ENCODE results near the gene CPNE7.

Gene CPNE7

DNA sequence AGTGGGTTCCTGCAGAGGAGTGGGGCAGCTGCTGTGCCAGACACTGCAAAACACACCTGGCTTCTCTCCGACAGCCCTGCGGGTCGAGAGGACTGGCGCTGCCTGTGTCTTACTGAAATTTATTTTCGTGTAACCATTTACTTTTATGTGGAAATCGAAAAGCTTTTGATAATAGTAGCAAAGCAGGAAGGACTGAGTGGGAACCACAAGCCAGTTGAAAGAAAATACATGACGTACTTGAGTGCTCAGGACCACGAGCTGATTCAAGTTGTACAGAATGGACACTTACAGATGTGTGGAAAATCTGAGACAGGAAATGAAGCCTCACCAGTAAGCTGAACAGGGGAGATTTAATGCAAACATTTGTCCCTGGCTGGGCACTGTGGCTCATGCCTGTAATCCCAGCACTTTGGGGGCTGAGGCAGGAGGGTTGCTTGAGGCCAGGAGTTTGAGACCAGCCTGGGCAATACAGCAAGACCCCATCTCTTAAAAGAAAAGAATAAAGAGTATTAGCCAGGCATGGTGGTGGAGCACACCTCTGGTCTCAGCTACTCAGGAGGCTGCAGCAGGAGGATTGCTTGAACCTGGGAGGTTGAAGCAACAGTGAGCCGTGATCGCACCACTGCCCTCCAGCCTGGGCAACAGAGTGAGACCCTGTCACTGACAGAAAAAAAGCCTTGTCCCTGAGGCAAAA, 26.4 kb upstream of the CPNE7 start:
- no peak overlapping the region for H2AFZ ChIP-seq (ENCODE audit: low read depth, low read length, severe bottlenecking)
- H3K9me3 ChIP-seq (ENCODE audit: insufficient read depth, low read length), result no peaks in the 10 kb centered on the region
- H3K27me3 ChIP-seq (ENCODE audit: low read length), result no peaks in the 10 kb centered on the region
- no peaks in the 10 kb centered on the region for H3K79me2 ChIP-seq (ENCODE audit: insufficient read depth, low read length)
- H3K9me2 ChIP-seq (replicated peaks; ENCODE audit: insufficient read depth, low read length), result no peaks in the 10 kb centered on the region
- H3K4me2 ChIP-seq (ENCODE audit: low read depth, low read length, poor library complexity, severe bottlenecking), result no peak overlapping the region
- no peak overlapping the region for H3K27ac ChIP-seq (ENCODE audit: low read depth, low read length)
- H3K4me3 ChIP-seq (ENCODE audit: insufficient read depth, low read length, poor library complexity, severe bottlenecking), result no peak overlapping the region
- TF ChIP-seq, protein P1, sequence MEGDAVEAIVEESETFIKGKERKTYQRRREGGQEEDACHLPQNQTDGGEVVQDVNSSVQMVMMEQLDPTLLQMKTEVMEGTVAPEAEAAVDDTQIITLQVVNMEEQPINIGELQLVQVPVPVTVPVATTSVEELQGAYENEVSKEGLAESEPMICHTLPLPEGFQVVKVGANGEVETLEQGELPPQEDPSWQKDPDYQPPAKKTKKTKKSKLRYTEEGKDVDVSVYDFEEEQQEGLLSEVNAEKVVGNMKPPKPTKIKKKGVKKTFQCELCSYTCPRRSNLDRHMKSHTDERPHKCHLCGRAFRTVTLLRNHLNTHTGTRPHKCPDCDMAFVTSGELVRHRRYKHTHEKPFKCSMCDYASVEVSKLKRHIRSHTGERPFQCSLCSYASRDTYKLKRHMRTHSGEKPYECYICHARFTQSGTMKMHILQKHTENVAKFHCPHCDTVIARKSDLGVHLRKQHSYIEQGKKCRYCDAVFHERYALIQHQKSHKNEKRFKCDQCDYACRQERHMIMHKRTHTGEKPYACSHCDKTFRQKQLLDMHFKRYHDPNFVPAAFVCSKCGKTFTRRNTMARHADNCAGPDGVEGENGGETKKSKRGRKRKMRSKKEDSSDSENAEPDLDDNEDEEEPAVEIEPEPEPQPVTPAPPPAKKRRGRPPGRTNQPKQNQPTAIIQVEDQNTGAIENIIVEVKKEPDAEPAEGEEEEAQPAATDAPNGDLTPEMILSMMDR (IDR thresholded peaks at IDR 0.05; ENCODE audit: insufficient read depth, low read length, poor library complexity, severe bottlenecking), result no peak
- no peak for TF ChIP-seq EZH2phosphoT487 (conservative IDR thresholded peaks at IDR 0.05; ENCODE audit: low read length)
- H4K20me1 ChIP-seq (ENCODE audit: low read depth, low read length), result no peaks in the 10 kb centered on the region
- no peak overlapping the region for H3K9ac ChIP-seq (ENCODE audit: low read length)
- H3K36me3 ChIP-seq (ENCODE audit: low read length), result no peaks in the 10 kb centered on the region
- no peaks in the 10 kb centered on the region for H3F3A ChIP-seq (ENCODE audit: insufficient read depth)

DNA sequence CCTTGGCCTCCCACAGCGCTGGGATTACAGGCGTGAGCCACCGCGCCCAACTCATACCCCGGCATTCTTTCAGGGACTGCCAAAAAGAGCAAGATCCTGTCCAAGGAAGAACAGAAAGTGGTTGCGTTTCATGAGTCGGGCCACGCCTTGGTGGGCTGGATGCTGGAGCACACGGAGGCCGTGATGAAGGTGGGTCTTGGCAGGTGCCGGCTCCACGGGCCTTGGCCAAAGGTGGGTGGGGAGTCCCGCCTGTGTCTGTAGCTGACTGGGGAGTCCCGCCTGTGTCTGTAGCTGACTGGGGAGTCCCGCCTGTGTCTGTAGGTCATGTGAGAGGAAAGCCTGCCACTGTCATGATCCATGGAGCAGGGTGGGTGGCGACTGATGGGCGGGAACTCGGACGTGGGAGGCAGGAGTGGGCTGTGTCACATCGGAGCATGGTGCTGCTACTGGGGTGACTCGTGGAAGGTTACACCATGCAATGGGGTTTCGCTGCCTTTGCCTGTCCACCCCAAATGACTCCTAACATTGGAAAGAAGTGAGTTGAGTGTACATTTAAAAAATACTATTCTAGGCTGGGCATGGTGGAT, 25.0 kb upstream of the CPNE7 start:
- Histone ChIP-seq H3K9ac (ENCODE audit: low read length) (no peak overlapping the region), H3K36me3 (ENCODE audit: low read length) (no peaks in the 10 kb centered on the region), H3K4me3 (ENCODE audit: insufficient read depth, low read length, poor library complexity, severe bottlenecking) (no peak overlapping the region), H2AFZ (ENCODE audit: low read depth, low read length, severe bottlenecking) (no peak overlapping the region), H3K9me2 (replicated peaks; ENCODE audit: insufficient read depth, low read length) (no peaks in the 10 kb centered on the region), H3K79me2 (ENCODE audit: insufficient read depth, low read length) (no peaks in the 10 kb centered on the region), H4K20me1 (ENCODE audit: low read depth, low read length) (no peaks in the 10 kb centered on the region), H3K27me3 (ENCODE audit: low read length) (no peaks in the 10 kb centered on the region), H3K4me2 (ENCODE audit: low read depth, low read length, poor library complexity, severe bottlenecking) (no peak overlapping the region), H3K27ac (ENCODE audit: low read depth, low read length) (no peak overlapping the region), H3F3A (ENCODE audit: insufficient read depth) (no peaks in the 10 kb centered on the region), H3K9me3 (ENCODE audit: insufficient read depth, low read length) (no peaks in the 10 kb centered on the region)
- TF ChIP-seq, protein P1 (IDR thresholded peaks at IDR 0.05; ENCODE audit: insufficient read depth, low read length, poor library complexity, severe bottlenecking), result no peak
- no peak for TF ChIP-seq EZH2phosphoT487 (conservative IDR thresholded peaks at IDR 0.05; ENCODE audit: low read length)

- no peak overlapping the region for H3K9ac ChIP-seq (ENCODE audit: low read length)
- H4K20me1 ChIP-seq (ENCODE audit: low read depth, low read length), result no peaks in the 10 kb centered on the region
- no peak overlapping the region for H2AFZ ChIP-seq (ENCODE audit: low read depth, low read length, severe bottlenecking)
- H3F3A ChIP-seq (ENCODE audit: insufficient read depth), result no peaks in the 10 kb centered on the region
- H3K36me3 ChIP-seq (ENCODE audit: low read length), result no peaks in the 10 kb centered on the region
- no peak overlapping the region for H3K4me2 ChIP-seq (ENCODE audit: low read depth, low read length, poor library complexity, severe bottlenecking)
- no peaks in the 10 kb centered on the region for H3K9me3 ChIP-seq (ENCODE audit: insufficient read depth, low read length)
- no peaks in the 10 kb centered on the region for H3K27me3 ChIP-seq (ENCODE audit: low read length)
- H3K9me2 ChIP-seq (replicated peaks; ENCODE audit: insufficient read depth, low read length), result no peaks in the 10 kb centered on the region
- H3K4me3 ChIP-seq (ENCODE audit: insufficient read depth, low read length, poor library complexity, severe bottlenecking), result no peak overlapping the region
- no peak for TF ChIP-seq EZH2phosphoT487 (conservative IDR thresholded peaks at IDR 0.05; ENCODE audit: low read length)
- TF ChIP-seq, protein P1 (IDR thresholded peaks at IDR 0.05; ENCODE audit: insufficient read depth, low read length, poor library complexity, severe bottlenecking), result no peak
- H3K27ac ChIP-seq (ENCODE audit: low read depth, low read length), result no peak overlapping the region
- H3K79me2 ChIP-seq (ENCODE audit: insufficient read depth, low read length), result no peaks in the 10 kb centered on the region
These were observed 23.2 kb upstream of the CPNE7 start for GRCh38 chr16:89552329-89552728.

Data from SU-DHL-6 (cell line).